ENCODE data around the gene RNLS. TPM values are rescaled to one million over a fixed set of nuclear protein-coding genes. Genes with fewer than 3 reads are reported as not detected.

The RNLS gene
- total and polyA plus RNA-seq, 2 of the 4 experiments (the other 2 are of a cell fraction): 4.5 to 7.0 TPM

GRCh38 chr10:88586462-88586861 is 3.3 kb upstream of the RNLS start, which contains the start of gene LIPJ:
TSS of gene LIPJ (plus strand) at chr10:88586762. CDS start at chr10:88590688, 3,926 bp downstream.
- no peaks in the 10 kb centered on the region for H3K4me1 ChIP-seq (ENCODE audit: control insufficient read depth, insufficient read depth, low read length)
- H3K4me2 ChIP-seq (ENCODE audit: low read depth, low read length): no peak within 1 kb of the TSS
- in situ Hi-C loops (cut with MboI; ENCODE audit: low sequenced_read_pairs) (no loop called here), intact Hi-C loops (cut with micrococcal nuclease) (no loop called here), dilution Hi-C loops (cut with HindIII; ENCODE audit: low sequenced_read_pairs, unreplicated experiment) (no loop called here)
- H3K79me1 ChIP-seq (ENCODE audit: low read depth in 1 of 2, low read length in 2 of 2): no peaks in the 10 kb centered on the region
- H3K14ac ChIP-seq (replicated peaks; ENCODE audit: low read depth, low read length): no peak within 1 kb of the TSS
- no peak within 1 kb of the TSS for H4K5ac ChIP-seq (ENCODE audit: low read depth, low read length)
- H3K18ac ChIP-seq (ENCODE audit: low read depth, low read length): no peak within 1 kb of the TSS
- DNase-seq (no peak), ATAC-seq (ENCODE audit: low read depth) (no peak)
- H3K9me1 ChIP-seq (ENCODE audit: insufficient read depth, low read length): 0 out of 2 replicates have a peak, but pooled peaks cover 2% of the 10 kb centered on the region
- no peak for TF ChIP-seq USF2 (IDR thresholded peaks at IDR 0.05; ENCODE audit: low read depth, low read length)
- no peak for TF ChIP-seq CHD1 (IDR thresholded peaks at IDR 0.05; ENCODE audit: low read depth, low read length)
- no peak for TF ChIP-seq CTCF (conservative IDR thresholded peaks at IDR 0.05; ENCODE audit: low read depth, low read length)
- no peak for TF ChIP-seq BHLHE40 (IDR thresholded peaks at IDR 0.05; ENCODE audit: low read depth, low read length)
- TF ChIP-seq NFE2L2 (IDR thresholded peaks at IDR 0.05; ENCODE audit: low read depth, low read length): no peak
- no peak for TF ChIP-seq SMC3 (IDR thresholded peaks at IDR 0.05; ENCODE audit: low read depth, low read length)
- TF ChIP-seq MXI1 (IDR thresholded peaks at IDR 0.05; ENCODE audit: borderline replicate concordance, low read depth, low read length): no peak
- no peak for TF ChIP-seq POLR2A (IDR thresholded peaks at IDR 0.05; ENCODE audit: low read depth, low read length)
- TF ChIP-seq MAFK (IDR thresholded peaks at IDR 0.05; ENCODE audit: low read depth, low read length): no peak
- no peak for TF ChIP-seq MAZ (IDR thresholded peaks at IDR 0.05; ENCODE audit: borderline replicate concordance, low read depth, low read length)
- no peak for TF ChIP-seq FOS (IDR thresholded peaks at IDR 0.05; ENCODE audit: low read depth, low read length)
- TF ChIP-seq ELK1 (IDR thresholded peaks at IDR 0.05; ENCODE audit: borderline replicate concordance, low read depth, low read length): no peak
- TF ChIP-seq CEBPB (IDR thresholded peaks at IDR 0.05; ENCODE audit: low read depth, low read length): no peak
- no peak for TF ChIP-seq RCOR1 (IDR thresholded peaks at IDR 0.05; ENCODE audit: insufficient replicate concordance, low read length)
- TF ChIP-seq RAD21 (IDR thresholded peaks at IDR 0.05; ENCODE audit: low read length): no peak
- TF ChIP-seq RFX5 (IDR thresholded peaks at IDR 0.05; ENCODE audit: low read depth, low read length): no peak
- no peaks in the 10 kb centered on the region for H3K9me3 ChIP-seq (ENCODE audit: control insufficient read depth, insufficient read depth, low read length)
- no peak within 1 kb of the TSS for H2BK15ac ChIP-seq (ENCODE audit: low read depth, low read length)
- CTCF ChIA-PET: no interaction called here
- H2AK9ac ChIP-seq (replicated peaks; ENCODE audit: low read depth, low read length, poor library complexity): no peak within 1 kb of the TSS
- H4K20me1 ChIP-seq (ENCODE audit: insufficient read depth, low read length): no peaks in the 10 kb centered on the region
- no peak within 1 kb of the TSS for H2BK5ac ChIP-seq (ENCODE audit: low read depth, low read length, poor library complexity, severe bottlenecking)
- H2AFZ ChIP-seq (replicated peaks; ENCODE audit: low read length, poor library complexity): no peak within 1 kb of the TSS
- H3K4me3 ChIP-seq (ENCODE audit: insufficient read depth, low read depth, low read length): no peak within 1 kb of the TSS
- WGBS, 2 experiments (ENCODE audit: extremely low coverage in 2 of 2, insufficient read length in 1 of 2): no CpG with 5 or more reads among the region's 2 CpGs
- BruUV-seq (replicated peaks): no TSS peak
- no peak within 1 kb of the TSS for H3K56ac ChIP-seq (ENCODE audit: extremely low read depth, insufficient read depth, low read length)
- no peaks in the 10 kb centered on the region for H3K27me3 ChIP-seq (ENCODE audit: control insufficient read depth, insufficient read depth, low read length)
- H3K9ac ChIP-seq (ENCODE audit: low read depth, low read length): no peak within 1 kb of the TSS
- no peaks in the 10 kb centered on the region for H3K36me3 ChIP-seq (ENCODE audit: control insufficient read depth, insufficient read depth, low read length)
- H2AK5ac ChIP-seq (ENCODE audit: low read depth, low read length): no peak within 1 kb of the TSS
- no peak within 1 kb of the TSS for H3K4ac ChIP-seq (ENCODE audit: low read depth, low read length)
- POLR2A ChIA-PET (ENCODE audit: unreplicated experiment): no interaction called here
- no peak within 1 kb of the TSS for H2BK20ac ChIP-seq (ENCODE audit: low read depth, low read length)
- no peak within 1 kb of the TSS for H3K23ac ChIP-seq (ENCODE audit: low read depth, low read length)
- H4K91ac ChIP-seq (ENCODE audit: insufficient read depth, low read depth, low read length): no peak within 1 kb of the TSS
- H3K27ac ChIP-seq (ENCODE audit: insufficient read depth, low read length): no peak within 1 kb of the TSS
- no peak within 1 kb of the TSS for H2BK120ac ChIP-seq (ENCODE audit: low read depth, low read length)
- H4K8ac ChIP-seq (ENCODE audit: low read depth in 2 of 2, low read length in 2 of 2): no peak within 1 kb of the TSS

Measured in IMR-90 (cell line).